Measurements from ENCODE around the gene WDFY4.

WDFY4 gene

DNA sequence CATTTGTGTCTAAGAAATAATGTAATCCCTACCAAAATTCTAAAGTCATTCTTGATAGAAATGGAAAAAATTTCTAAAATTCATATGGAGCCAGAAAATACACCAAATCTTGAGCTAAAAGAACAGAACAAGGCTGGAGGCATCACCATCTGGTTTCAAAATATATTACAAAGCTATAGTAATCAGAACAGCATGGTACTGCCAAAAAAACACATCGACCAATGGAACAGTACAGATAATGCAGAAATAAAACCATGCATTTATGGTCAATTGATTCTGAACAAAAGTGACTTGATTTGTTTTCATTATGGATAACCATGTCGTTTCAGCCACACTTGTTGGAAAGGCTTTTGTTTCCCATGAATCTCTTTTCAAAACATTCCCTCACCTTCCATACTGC is 7.0 kb upstream of the WDFY4 start:
- H3K4me3 ChIP-seq (ENCODE audit: low read depth, low read length) = no peak overlapping the region
- TF ChIP-seq, protein P1, sequence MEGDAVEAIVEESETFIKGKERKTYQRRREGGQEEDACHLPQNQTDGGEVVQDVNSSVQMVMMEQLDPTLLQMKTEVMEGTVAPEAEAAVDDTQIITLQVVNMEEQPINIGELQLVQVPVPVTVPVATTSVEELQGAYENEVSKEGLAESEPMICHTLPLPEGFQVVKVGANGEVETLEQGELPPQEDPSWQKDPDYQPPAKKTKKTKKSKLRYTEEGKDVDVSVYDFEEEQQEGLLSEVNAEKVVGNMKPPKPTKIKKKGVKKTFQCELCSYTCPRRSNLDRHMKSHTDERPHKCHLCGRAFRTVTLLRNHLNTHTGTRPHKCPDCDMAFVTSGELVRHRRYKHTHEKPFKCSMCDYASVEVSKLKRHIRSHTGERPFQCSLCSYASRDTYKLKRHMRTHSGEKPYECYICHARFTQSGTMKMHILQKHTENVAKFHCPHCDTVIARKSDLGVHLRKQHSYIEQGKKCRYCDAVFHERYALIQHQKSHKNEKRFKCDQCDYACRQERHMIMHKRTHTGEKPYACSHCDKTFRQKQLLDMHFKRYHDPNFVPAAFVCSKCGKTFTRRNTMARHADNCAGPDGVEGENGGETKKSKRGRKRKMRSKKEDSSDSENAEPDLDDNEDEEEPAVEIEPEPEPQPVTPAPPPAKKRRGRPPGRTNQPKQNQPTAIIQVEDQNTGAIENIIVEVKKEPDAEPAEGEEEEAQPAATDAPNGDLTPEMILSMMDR (IDR thresholded peaks at IDR 0.05; ENCODE audit: control insufficient read depth, extremely low read depth, insufficient read depth) = no peak

DNA sequence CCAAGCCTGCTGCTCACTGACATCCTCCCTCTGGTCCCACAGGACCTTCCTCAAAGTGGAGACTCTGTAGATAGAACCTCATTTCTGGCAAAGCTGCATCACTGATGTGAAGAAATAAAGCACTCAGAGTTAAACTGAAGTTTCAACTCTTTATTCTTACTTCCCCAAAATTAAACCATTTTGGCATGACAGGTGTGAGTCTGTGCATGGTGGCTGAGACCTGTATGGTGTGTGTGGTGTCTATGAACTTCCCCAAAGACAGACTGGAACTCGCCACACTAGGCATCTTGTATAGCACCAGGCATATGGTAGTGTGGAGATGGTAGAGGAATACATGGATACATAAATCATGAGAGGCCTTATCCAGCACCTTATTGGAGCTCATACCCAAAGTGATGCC is 6.6 kb upstream of the WDFY4 start:
- H3K4me3 ChIP-seq (ENCODE audit: low read depth, low read length) = no peak overlapping the region
- DNase-seq (ENCODE audit: low read depth) = no peak
- TF ChIP-seq, protein P1 (IDR thresholded peaks at IDR 0.05; ENCODE audit: control insufficient read depth, extremely low read depth, insufficient read depth) = no peak

More for the DNA sequence above, 7.0 kb upstream of the WDFY4 start:
- DNase-seq (ENCODE audit: low read depth) = no peak

DNA sequence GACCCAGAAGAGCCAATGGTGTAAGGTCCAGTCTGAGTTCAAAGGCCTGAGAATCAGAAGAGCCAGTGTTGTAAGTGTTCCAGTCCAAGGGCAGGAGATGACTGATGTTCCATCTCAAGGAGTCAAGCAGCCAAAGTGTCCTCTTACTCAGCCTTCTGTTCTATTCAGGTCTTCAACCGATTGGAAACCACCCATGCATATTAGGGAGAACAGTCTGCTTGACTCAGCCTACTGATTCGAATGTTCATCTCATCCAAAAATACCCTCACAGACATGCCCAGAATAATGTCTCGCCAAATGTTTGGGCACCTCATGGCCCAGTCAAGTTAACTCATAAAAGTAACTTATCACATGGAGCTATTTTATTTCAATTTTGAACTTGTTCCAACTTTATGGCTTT is 2.9 kb upstream of the WDFY4 start:
- no peak overlapping the region for H3K4me3 ChIP-seq (ENCODE audit: low read depth, low read length)
- TF ChIP-seq, protein P1 (IDR thresholded peaks at IDR 0.05; ENCODE audit: control insufficient read depth, extremely low read depth, insufficient read depth) = no peak
- no peak for DNase-seq (ENCODE audit: low read depth)

DNA sequence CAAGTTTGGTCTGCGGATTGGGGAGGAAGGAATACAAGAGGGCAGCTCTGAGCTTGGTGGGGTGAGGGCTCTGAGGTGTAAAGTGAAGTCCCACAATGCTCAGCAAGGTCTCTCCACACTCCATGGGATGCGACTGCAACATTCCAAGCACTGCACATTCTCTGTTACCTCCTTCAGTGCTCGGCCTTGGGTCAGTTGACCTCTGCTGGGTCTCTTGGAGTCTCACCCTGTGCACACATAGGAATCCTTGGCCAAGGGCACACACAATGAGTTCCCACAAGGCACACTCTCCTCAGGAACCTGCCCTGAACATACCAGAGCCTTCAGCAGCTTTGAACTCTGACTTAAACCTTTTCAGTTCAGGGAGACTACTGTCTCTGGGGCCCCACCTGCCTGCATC is 2.4 kb upstream of the WDFY4 start:
- TF ChIP-seq, protein P1 (IDR thresholded peaks at IDR 0.05; ENCODE audit: control insufficient read depth, extremely low read depth, insufficient read depth) = no peak
- no peak overlapping the region for H3K4me3 ChIP-seq (ENCODE audit: low read depth, low read length)
- DNase-seq (ENCODE audit: low read depth) = no peak

DNA sequence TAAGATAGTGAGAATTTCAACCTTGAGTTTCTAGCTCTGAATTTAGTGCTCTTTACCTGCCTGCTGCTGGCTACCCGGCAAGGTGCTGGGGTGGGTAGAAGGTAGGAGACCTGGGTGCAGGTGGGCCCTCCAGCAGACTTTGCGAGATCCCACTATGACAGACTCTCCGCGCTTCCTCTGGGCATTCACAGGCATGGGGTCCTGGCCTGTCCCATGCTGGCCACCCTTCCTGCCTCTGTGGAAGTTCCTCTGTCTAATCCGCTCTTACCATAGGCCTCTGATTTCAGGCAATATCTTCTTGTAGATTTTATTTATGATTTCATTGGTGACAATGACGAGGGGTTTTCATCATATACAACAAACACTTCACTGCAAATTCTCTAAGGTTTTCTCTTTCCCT is 1.2 kb upstream of the WDFY4 start:
- TF ChIP-seq, protein P1 (IDR thresholded peaks at IDR 0.05; ENCODE audit: control insufficient read depth, extremely low read depth, insufficient read depth) = no peak
- no peak overlapping the region for H3K4me3 ChIP-seq (ENCODE audit: low read depth, low read length)
- DNase-seq (ENCODE audit: low read depth) = no peak

DNA sequence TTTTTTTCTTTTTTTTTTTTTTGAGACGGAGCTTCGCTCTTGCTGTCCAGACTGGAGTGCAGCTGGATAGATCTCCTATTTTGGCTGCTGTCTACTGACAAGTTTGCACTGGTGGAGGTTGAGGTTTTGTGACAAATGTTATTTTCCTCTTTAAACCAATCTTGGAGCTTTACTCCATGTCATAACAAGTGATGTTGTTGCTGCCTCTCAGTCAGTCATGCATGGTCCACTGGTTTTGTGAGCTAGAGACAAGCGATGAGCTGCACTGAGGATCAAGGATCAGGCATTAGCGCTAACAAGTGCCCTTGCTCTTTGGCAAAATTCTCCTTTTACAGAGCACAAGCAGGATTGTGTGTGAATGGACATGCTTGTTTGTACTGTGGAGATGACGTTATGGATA is 805 bp upstream of the WDFY4 start:
- no peak overlapping the region for H3K4me3 ChIP-seq (ENCODE audit: low read depth, low read length)
- no peak for DNase-seq (ENCODE audit: low read depth)
- TF ChIP-seq, protein P1 (IDR thresholded peaks at IDR 0.05; ENCODE audit: control insufficient read depth, extremely low read depth, insufficient read depth) = no peak

DNA sequence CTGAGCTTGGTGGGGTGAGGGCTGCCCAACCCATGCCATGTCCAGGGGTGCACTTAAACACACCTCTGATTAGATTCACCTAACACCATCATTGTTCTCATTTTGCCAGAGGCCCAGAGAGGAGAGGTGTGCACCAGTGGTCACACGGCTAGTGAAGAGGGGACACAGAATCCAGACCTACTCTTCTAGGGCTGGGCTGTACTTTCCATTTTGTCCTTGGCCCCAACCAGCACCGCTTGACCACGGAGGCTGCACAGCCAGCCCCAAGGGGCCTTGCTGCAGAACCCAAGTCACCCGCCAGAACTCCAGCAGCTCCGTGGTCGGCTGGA is 246 bp upstream of the WDFY4 start:
- TF ChIP-seq, protein P1 (IDR thresholded peaks at IDR 0.05; ENCODE audit: control insufficient read depth, extremely low read depth, insufficient read depth) = no peak

More for the DNA sequence above, 246 bp upstream of the WDFY4 start:
- DNase-seq (ENCODE audit: low read depth) = no peak
- no peak overlapping the region for H3K4me3 ChIP-seq (ENCODE audit: low read depth, low read length)

All from LNCaP clone FGC (cell line).